GM18951 (cell line): Measurements from ENCODE around the gene TTC21A.

Experiments used
- POLR2A ChIP-seq: IDR thresholded peaks from 4 replicates; pipeline ENCODE4 v1.6.1; 2011; ENCODE audit warnings: mild to moderate bottlenecking; ENCODE audit not compliant: insufficient read length, insufficient read depth; ENCODE audit errors: extremely low read depth
- in situ Hi-C: fragments of 300-500 bp; cut with MboI; formaldehyde crosslinking; loops from one replicate; pipeline ENCODE4 v1.12.0; 2022; ENCODE audit warnings: low sequenced_read_pairs, mixed read lengths, inconsistent platforms; ENCODE audit not compliant: unreplicated experiment

TTC21A gene

DNA sequence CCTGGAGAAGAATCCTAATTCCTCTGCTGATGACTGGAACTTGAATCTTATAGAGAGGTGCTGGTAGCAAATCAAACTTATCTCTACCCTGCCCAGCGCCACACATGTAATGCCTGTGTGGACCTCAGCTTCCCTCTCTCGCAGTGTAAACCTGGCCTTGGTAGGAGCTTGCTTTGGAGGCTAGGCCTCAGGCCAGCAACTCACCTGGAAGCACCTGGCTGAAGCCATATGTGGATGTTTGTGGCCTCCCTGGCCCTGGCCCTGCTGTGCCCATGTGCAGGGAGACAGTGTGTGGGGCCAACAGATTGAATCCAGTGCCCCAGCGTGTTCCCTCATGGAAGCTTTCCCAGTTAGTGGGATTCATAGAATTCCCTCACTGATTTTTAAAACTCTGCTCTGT is 8.4 kb downstream of the TTC21A start:
- TF ChIP-seq POLR2A = no peak
- in situ Hi-C loops = no loop called here

GRCh38 chr3:39118079-39118478 is 10.6 kb downstream of the TTC21A start:
- no peak for TF ChIP-seq POLR2A
- in situ Hi-C loops = no loop called here

DNA sequence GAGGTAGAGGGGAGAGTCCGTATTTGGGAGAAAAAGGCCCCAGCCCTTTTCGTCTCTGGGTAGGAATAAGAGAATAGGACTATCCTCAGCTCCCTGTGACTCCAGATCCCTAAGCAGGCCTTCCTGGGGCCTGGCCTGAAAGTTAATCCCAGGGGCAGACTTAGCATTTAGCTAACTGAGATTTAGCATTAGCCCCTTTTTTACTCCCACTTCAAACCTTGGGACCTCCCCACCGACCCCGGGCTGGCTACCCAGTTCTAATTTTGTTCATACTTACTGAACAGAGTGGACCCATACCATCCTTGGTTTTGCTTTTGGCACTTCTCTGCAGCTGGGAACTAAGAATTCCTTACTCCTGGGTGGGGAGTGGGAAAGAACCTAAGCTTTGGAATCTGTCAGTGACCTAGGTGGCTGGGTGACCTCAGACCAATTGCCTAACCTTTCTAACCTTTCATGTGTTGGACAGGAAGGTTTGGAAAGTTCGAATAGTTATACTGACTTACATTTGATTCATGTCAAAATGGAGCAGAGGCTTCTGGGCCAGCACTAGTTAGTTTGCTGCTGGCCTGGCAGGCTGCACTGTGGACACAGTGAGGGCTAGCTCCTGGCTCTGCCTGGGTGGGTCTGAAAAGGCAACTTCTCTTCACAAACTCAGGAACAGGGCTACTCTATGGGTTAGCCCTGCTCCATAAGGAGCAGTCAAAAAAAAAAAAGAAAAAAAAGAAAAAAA is 11.6 kb downstream of the TTC21A start:
- in situ Hi-C loops = no loop called here
- no peak for TF ChIP-seq POLR2A

GRCh38 chr3:39121621-39122020 is 14.1 kb downstream of the TTC21A start:
- no peak for TF ChIP-seq POLR2A
- in situ Hi-C loops = no loop called here

DNA sequence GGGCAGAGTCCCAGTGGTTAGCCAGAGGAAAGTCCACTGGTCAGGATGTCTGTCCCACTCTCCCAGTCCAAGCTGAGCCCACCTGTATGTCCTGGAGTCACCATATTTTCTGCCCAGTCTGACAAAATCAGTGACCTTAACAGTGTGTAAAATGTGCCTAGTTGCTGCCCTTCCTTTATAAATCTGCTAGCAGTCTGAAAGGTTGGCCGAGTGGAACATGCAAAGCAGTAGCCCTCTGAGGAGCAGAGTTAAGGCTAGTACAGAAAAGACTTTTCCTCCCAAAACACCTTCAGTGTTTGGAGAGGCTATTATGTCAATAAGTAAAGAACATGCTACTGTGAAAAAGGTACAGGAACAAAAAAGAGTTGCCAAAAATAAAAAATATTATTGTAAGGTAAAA is 15.3 kb downstream of the TTC21A start:
- TF ChIP-seq POLR2A = no peak
- in situ Hi-C loops = no loop called here

DNA sequence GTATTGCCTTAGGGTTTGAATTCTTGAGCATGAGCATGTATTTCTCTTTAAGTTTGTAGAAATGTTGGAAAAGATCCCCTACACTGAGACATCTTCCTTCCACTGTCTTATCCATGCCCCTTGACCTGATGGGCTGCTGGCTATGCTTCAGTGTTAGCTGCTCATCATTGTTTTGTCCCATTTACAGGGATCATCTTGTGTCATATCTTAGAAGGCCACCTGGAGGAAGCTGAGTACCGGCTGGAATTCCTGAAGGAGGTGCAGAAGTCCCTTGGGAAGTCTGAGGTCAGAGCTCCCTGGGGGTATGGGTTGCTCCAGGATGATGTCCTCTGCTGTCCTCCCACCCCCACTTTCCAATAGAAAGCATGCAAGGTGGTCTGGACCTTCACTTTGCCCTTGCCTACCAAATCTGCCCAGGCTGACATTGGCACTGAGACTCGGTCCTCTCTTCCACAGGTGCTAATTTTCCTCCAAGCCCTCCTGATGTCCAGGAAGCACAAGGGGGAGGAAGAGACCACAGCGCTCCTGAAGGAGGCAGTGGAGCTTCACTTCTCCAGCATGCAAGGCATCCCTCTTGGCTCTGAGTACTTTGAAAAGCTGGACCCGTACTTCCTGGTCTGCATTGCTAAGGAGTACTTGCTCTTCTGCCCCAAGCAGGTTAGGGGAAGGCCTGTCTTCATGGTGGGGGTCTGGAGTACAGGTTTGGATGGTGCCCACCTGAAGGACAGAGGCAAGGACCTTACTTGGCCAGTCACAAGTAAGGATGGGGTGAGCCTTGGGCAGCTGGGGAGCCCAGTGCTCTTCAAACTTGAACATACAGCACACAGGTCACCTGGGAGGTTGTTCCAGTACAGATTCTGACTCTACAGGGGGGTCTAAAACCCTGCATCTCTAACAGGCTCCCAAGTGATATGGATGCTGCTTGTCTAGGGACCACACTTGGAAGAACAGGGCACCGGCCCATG is 17.7 kb downstream of the TTC21A start:
- in situ Hi-C loops = no loop called here
- no peak for TF ChIP-seq POLR2A

- no peak for TF ChIP-seq POLR2A
- in situ Hi-C loops = no loop called here
Measured at GRCh38 chr3:39125841-39126500, 18.5 kb downstream of the TTC21A start.

DNA sequence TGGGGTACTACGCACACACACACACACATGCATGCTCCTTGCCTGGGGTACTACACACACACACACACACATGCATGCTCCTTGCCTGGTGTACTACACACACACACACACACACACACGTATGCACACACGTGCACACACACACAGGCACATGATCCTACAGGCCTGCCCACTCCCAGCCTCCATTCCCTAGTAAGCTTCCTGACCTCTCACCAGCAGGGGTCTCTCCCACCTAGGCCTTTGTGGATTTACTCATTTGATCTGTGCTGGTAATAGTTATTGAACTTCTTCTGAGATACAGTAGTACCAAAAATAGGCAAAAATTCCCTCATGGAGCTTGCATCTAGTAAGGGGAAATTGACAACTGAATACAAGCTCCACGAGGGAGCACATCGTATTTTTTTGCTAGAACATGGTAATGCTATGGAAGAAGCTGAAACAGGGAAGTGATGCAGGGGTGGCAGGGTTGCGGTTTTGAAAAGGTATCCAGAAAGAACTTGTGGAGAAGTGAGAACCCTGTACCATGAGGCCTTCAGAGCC is 19.1 kb downstream of the TTC21A start:
- in situ Hi-C loops = no loop called here
- TF ChIP-seq POLR2A = no peak

GRCh38 chr3:39127269-39127907 is 19.9 kb downstream of the TTC21A start:
- in situ Hi-C loops = no loop called here
- TF ChIP-seq POLR2A = no peak

GRCh38 chr3:39127908-39128304 is 20.4 kb downstream of the TTC21A start:
- TF ChIP-seq POLR2A = no peak
- in situ Hi-C loops = no loop called here

DNA sequence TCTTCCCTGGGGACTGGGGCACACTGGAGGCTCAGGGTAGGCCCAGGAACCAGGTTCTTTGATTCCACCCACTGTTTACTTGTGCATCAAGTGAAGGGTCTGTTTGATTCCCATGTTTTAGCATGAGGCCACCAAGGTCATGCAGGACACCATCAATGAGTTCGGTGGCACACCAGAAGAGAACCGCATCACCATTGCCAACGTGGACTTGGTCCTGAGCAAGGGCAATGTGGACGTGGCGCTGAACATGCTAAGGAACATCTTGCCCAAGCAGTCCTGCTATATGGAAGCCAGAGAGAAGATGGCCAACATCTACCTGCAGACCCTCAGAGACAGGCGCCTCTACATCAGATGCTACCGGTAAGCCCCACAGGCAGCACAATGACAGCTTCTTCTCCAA is 21.5 kb downstream of the TTC21A start:
- TF ChIP-seq POLR2A = no peak
- in situ Hi-C loops = no loop called here

- TF ChIP-seq POLR2A = no peak
- in situ Hi-C loops = no loop called here
Measured at GRCh38 chr3:39130026-39130425, 22.5 kb downstream of the TTC21A start.
